SK-N-MC (cell line): ENCODE results near the gene PRORP.

ENCODE experiments used
- DNase-seq: peaks from one replicate; pipeline ENCODE4 v3.0.0-alpha.2; 2011; ENCODE audit warnings: low read depth, low spot score
- H3K27ac ChIP-seq: fragments of 200-600 bp; sonication (generic); 2 replicates; pipeline ENCODE4 v1.5.1; 2016; ENCODE audit warnings: mixed run types
- H3K36me3 ChIP-seq: fragments of 200-600 bp; sonication (generic); 2 replicates; pipeline ENCODE4 v1.6.1; 2017; ENCODE audit warnings: antibody characterized with exemption, low read length, mixed read lengths; ENCODE audit not compliant: insufficient read depth
- H3K4me3 ChIP-seq: fragments of 200-600 bp; sonication (generic); 2 replicates; pipeline ENCODE4 v1.5.1; 2016
- H3K9ac ChIP-seq: fragments of 200-600 bp; sonication (generic); 2 replicates; pipeline ENCODE4 v1.8.0; 2017; ENCODE audit warnings: mixed run types, mixed read lengths; ENCODE audit not compliant: insufficient read length
- H3K9me3 ChIP-seq: fragments of 200-600 bp; sonication (generic); 2 replicates; pipeline ENCODE4 v1.6.1; 2017; ENCODE audit warnings: low read depth, mild to moderate bottlenecking, antibody characterized with exemption, low read length, moderate library complexity, mixed read lengths
- EZH2 ChIP-seq: fragments of 200-600 bp; sonication (generic); IDR thresholded peaks from one replicate; pipeline ENCODE4 v1.6.1; 2017; ENCODE audit warnings: antibody characterized with exemption
- FOXP2 ChIP-seq: optimal IDR thresholded peaks from 2 replicates; pipeline ENCODE3; 2011; ENCODE audit warnings: mild to moderate bottlenecking, moderate library complexity; ENCODE audit not compliant: insufficient read depth; ENCODE audit errors: extremely low read length, control extremely low read depth
- POLR2AphosphoS5 ChIP-seq: IDR thresholded peaks from 2 replicates; pipeline ENCODE4 v1.6.1; 2012; ENCODE audit warnings: mild to moderate bottlenecking, low read depth, low read length, borderline replicate concordance

PRORP gene

GRCh38 chr14:35112641-35113040 is 9.7 kb upstream of the PRORP start:
- Histone ChIP-seq H3K9me3 (peaks cover 5% of the 10 kb centered on the region; the same call in 1 of the 2 replicates), H3K9ac (no peak overlapping the region), H3K36me3 (peaks cover 59% of the 10 kb centered on the region), H3K27ac (no peak overlapping the region), H3K4me3 (no peak overlapping the region)
- no peak for DNase-seq
- no peak for TF ChIP-seq FOXP2
- TF ChIP-seq POLR2AphosphoS5, result no peak
- TF ChIP-seq EZH2, result no peak

GRCh38 chr14:35113308-35113950 is 8.9 kb upstream of the PRORP start:
- Histone ChIP-seq H3K9me3 (peaks cover 5% of the 10 kb centered on the region; the same call in 1 of the 2 replicates), H3K36me3 (peaks cover 56% of the 10 kb centered on the region), H3K27ac (no peak overlapping the region), H3K9ac (no peak overlapping the region), H3K4me3 (no peak overlapping the region)
- no peak for TF ChIP-seq FOXP2
- TF ChIP-seq EZH2, result no peak
- TF ChIP-seq POLR2AphosphoS5, result no peak
- no peak for DNase-seq

DNA sequence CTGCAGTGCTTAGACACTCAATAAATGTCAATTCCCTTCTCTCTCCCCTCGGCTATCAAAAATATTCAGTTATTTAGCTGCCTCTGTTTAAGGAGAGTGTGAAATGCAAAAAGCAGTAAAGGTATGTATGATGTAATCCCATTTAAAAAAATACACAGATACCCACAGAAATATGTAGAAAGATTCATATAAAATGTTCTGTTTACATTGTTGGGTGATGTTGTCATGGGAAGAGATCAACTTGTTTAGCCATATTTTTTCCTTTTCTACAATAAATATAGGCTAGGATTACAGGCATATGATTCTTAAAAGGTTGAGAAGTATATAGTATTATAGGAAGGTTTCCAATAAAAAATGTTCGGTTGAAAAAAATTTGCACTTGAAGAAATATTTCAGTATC is 8.3 kb upstream of the PRORP start:
- Histone ChIP-seq H3K27ac (no peak overlapping the region), H3K4me3 (no peak overlapping the region), H3K9ac (no peak overlapping the region), H3K9me3 (peaks cover 5% of the 10 kb centered on the region; the same call in 1 of the 2 replicates), H3K36me3 (peaks cover 56% of the 10 kb centered on the region)
- TF ChIP-seq EZH2 (no peak), POLR2AphosphoS5 (no peak), FOXP2 (no peak)
- no peak for DNase-seq

DNA sequence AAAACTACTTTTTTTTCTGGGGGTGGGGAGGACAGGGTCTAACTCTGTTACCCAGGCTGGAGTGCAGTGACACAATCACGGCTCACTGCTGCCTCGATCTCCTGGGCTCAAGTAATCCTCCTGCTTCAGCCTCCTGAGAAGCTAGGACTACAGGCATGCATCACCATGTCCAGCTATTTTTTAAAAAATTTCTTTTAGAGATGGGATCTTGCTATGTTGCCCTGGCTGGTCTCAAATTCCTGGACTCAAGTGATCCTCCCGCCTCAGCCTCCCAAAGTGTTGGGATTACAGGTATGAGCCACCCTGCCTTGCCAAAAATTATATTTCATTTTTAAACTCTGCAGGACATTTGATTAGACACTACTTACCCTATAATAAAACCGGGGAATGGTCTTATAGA is 6.1 kb upstream of the PRORP start:
- Histone ChIP-seq H3K36me3 (peaks cover 36% of the 10 kb centered on the region), H3K4me3 (no peak overlapping the region), H3K27ac (no peak overlapping the region), H3K9ac (no peak overlapping the region), H3K9me3 (peaks cover 4% of the 10 kb centered on the region; the same call in 1 of the 2 replicates)
- TF ChIP-seq POLR2AphosphoS5, result no peak
- DNase-seq, result no peak

GRCh38 chr14:35117112-35117511 is 5.2 kb upstream of the PRORP start:
- no peaks in the 10 kb centered on the region for H3K9me3 ChIP-seq
- no peak for DNase-seq
- H3K27ac ChIP-seq, result no peak overlapping the region
- no peak overlapping the region for H3K9ac ChIP-seq
- H3K36me3 ChIP-seq, result peaks cover 28% of the 10 kb centered on the region
- TF ChIP-seq FOXP2 (no peak), EZH2 (no peak), POLR2AphosphoS5 (no peak)
- no peak overlapping the region for H3K4me3 ChIP-seq

DNA sequence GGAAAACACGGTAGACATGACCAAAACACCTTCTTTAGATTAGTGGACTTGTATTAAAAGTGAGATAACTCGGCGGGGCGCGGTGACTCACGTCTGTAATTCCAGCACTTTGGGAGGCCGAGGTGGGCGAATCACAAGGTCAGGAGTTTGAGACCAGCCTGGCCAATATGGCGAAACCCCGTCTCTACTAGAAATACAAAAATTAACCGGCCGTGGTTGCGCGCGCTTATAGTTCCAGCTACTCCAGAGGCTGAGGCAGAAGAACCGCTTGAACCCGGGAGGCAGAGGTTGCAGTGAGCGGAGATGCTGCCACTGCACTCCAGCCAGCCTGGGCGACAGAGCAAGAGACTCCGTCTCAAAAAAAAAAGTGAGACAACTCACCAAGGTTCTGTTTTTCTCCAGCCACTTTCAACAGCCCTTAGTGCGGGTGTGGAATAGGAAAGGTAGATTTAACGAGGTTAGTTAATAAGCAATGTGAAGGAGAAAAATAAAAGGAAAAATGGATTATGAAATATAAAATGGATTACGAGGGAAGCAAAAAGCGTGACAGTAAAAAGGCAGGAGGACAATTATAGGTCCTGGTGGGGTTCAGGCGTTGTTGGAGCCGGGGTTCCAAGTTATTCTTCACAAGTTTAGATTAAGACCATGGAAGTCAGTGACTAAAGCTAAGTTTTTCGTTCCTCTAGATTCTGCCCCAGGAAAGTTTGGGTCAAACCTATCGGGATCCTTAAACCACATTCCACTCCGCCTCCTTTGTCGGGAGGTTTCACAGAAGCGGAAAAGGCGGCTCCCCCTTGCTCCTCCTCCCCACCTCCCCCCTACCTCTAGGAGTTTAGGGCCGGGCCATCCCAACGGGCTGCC is 1.1 kb upstream of the PRORP start:
- TF ChIP-seq EZH2 (no peak), FOXP2 (no peak), POLR2AphosphoS5 (no peak; the same call in 1 of the 2 replicates)
- Histone ChIP-seq H3K4me3 (peak overlapping the region; percentile 93), H3K9me3 (no peaks in the 10 kb centered on the region), H3K9ac (peak overlapping the region; percentile 97), H3K27ac (peak overlapping the region; percentile 98), H3K36me3 (peaks cover 8% of the 10 kb centered on the region)
- no peak for DNase-seq

DNA sequence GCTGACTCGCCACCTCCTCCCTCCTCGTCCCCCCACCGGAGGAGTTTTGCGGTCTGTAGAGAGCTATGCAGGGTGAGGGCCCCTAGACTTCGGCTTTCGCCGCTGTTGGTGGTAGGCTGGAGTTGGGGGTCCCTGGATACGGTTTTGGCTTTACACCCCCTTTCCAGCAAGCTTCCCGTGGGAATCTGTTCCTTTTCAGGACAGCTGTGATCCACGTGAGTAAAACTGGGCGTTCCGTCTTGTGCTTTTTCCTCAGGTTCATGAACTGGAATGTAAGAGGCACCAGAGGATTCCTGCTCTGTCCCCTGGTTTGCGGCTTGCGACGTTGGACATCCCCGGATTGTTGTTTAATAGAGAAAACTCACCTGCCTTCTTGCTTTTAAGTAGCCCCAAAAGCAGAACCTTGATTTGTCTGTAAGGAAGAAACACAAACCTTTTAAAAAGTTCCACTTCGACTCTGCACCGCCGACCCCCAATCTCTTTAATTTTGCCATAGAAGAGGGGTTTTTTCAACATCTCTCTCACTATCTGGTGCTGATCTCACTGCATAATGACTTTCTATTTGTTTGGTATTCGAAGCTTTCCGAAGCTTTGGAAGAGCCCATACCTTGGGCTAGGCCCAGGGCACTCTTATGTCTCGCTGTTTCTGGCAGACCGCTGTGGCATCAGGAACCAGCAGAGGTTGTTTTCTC is 490 bp downstream of the PRORP start:
- TF ChIP-seq EZH2, result no peak
- TF ChIP-seq FOXP2, result no peak
- no peak for TF ChIP-seq POLR2AphosphoS5
- Histone ChIP-seq H3K27ac (peak overlapping the region; percentile 98), H3K4me3 (peak overlapping the region; percentile 93), H3K36me3 (peaks cover 7% of the 10 kb centered on the region), H3K9ac (peak overlapping the region; percentile 97), H3K9me3 (no peaks in the 10 kb centered on the region)
- DNase-seq, result no peak

DNA sequence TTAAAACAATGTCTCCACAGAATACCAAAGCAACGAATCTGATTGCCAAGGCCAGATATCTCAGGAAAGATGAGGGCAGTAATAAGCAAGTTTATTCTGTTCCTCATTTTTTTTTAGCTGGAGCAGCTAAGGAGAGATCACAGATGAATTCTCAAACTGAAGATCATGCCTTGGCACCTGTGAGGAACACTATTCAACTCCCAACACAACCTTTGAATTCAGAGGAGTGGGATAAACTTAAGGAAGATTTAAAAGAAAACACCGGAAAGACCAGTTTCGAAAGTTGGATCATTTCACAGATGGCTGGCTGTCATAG is 994 bp downstream of the PRORP start:
- Histone ChIP-seq H3K27ac (peak overlapping the region; percentile 98), H3K9me3 (no peaks in the 10 kb centered on the region), H3K9ac (peak overlapping the region; percentile 97), H3K4me3 (peak overlapping the region; percentile 93), H3K36me3 (peaks cover 12% of the 10 kb centered on the region)
- DNase-seq, result no peak
- TF ChIP-seq POLR2AphosphoS5 (no peak), FOXP2 (no peak), EZH2 (no peak)
